Activated naive CD4-positive, alpha-beta T cell treated with anti-CD3 and anti-CD28 coated beads, Interleukin-2, amount 50 U/mL, for 72 hours (primary cell): ENCODE results near the gene NECTIN2. TPM values are rescaled to one million over a fixed set of nuclear protein-coding genes. Genes with fewer than 3 reads are reported as not detected.

Experiments used
- ATAC-seq, 2 donors: fragments of 150-1000 bp; cut with Tn5 transposase; 2 replicates each; pipeline ENCODE4 v1.10.0; 2021; ENCODE audit warnings: mild to moderate bottlenecking in 2 of 2, moderate library complexity in 2 of 2
- DNase-seq, 2 donors: peaks; one replicate each; pipeline ENCODE4 v3.0.0; 2021 to 2022; ENCODE audit warnings: low spot score in 2 of 2
- H3K27ac Mint-ChIP-seq, 2 donors: one replicate each; pipeline ENCODE4 v1.8.0; 2022; ENCODE audit warnings: mild to moderate bottlenecking in 2 of 2, mixed read lengths in 2 of 2
- H3K36me3 Mint-ChIP-seq, 2 donors: one replicate each; pipeline ENCODE4 v1.8.0; 2022; ENCODE audit warnings: mixed read lengths in 2 of 2
- H3K9me3 Mint-ChIP-seq, 2 donors: one replicate each; pipeline ENCODE4 v1.8.0; 2022; ENCODE audit warnings: mixed read lengths in 2 of 2
- total RNA-seq, 2 donors: library from RNA; stranded (reverse); gene quantifications; one replicate each; pipeline ENCODE4 v1.2.3, GENCODE V29; 2022

Gene NECTIN2
- under 1 TPM; 0.89 to 0.98 TPM for total RNA-seq

DNA sequence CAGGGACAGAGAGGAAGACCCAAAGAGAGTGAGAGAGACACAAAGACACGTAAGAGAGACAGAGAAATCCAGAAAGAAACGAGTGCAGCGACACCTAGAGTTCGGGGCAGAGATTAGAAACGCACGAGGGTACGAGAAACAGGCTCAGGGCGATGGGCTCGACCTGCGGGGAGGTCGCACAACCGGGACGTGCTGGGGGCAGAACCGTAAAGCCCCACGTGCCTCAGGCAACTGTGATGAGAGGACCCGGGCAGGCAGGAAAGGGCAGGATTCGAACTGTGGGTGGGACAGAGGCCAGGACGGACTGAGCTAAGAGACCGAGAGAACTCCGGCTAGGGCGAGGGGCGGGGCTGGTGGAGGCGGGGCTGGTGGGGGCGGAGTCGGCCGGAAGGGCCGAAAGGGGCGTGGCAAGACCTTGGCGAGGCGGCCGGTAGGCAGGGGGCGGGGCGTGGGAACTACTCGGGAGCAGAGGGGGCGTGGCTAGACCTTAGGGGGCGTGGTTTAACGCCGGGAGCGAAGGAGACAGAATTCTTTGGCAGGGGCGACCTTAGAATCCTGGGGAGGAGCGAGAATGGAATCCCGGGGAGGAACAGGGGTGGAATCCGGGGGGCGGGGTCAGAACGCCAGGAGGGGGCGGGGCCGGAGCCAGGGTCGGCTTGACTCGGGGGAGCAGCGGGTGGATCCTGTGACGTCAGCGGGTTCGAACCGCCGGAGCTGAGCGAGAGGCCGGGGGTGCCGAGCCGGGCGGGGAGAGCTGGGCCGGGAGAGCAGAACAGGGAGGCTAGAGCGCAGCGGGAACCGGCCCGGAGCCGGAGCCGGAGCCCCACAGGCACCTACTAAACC, at the start of gene NECTIN2:
TSS of gene NECTIN2 (plus strand) at position 686 of the 843 bp plus-strand sequence. CDS start 229 bp downstream, outside the sequence.
- ATAC-seq: peak; percentile 65 to 80
- Mint-ChIP-seq H3K36me3 (peaks cover 0 to 5% of the 10 kb centered on the region in 2 donors), H3K9me3 (no peaks in the 10 kb centered on the region), H3K27ac (peak within 1 kb of the TSS; percentile 50 to 56)
- peak; percentile 81 to 97 for DNase-seq

DNA sequence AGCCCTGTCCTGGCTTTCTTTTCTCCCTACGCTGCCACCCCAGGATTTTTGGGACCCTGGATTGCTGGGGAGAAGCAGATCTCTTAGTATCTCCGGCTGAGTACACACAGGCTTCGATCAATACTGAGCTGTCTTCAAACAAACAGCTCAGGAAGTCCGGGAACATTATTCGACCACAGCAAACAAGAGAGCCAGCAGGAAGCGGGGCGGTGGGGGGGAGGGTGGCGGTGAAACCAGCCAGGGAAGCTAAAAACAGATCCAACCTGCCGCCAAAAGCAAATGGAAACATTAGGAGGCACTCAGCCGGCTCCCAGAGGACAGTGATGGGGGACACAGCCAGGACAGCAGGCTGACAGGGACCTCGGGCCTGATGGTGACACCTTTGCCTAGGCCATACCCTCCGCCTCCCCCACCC, 49.4 kb upstream of the NECTIN2 start:
- no peak for DNase-seq
- ATAC-seq: no peak

DNA sequence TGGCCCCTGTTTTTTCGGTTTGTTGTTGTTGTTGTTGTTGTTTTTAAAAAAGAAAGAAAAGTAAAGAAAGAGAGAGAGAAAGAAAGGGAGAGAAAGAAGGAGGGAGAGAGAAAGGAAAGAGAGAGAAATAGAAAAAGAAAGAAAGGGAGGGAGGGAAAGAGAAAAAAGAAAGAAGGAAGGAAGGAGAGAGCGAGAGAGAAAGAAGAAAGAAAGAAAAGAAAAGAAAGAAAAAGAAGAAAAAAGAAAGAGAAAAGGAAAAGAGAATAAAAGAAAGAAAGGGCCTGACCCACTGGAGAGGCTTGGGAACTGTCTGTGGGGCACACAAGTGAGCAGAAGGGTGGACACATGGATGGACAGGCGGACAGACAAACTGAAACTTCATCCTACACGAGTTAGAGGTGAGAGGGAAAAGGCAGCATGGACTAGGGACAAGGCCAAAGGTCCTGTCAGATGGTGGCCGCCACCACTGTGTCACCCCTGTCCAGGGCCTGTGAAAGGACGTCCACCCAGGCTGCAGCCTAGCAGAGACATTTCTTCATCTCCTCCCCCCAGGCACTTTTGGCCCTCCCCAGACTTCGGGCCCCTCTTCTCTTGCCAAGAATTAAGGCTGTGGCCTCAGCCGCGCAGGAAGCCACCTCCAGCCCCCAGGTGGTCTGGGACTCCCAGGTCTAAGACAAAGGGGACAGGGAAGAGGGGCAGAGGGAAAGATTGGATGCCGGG, 46.3 kb upstream of the NECTIN2 start:
- Mint-ChIP-seq H3K36me3 (no peaks in the 10 kb centered on the region), H3K27ac (no peak overlapping the region), H3K9me3 (no peaks in the 10 kb centered on the region)
- DNase-seq: no peak
- no peak for ATAC-seq

More for the DNA sequence above, 49.4 kb upstream of the NECTIN2 start:
- peak overlapping the region; percentile 57 to 63 for H3K27ac Mint-ChIP-seq
- no peaks in the 10 kb centered on the region for H3K9me3 Mint-ChIP-seq
- H3K36me3 Mint-ChIP-seq: no peaks in the 10 kb centered on the region

DNA sequence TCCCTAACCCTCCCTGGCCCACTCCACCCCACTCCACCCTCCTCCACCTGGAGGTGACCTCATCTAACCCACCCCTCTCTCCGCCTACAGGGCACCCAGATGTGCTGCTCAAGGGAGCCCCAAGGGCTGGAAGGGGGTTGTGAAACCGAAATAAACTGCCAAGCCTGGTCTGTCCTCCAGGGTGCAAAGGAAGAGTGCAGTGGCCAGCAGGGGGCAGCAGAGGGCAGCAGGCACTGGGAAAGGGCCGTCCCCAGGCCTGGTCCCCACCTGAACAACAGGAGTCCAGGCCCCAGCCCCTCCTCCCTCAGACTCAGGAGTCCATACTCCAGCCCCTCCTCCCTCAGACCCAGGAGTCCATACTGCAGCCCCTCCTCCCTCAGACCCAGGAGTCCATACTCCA, 45.6 kb upstream of the NECTIN2 start:
- ATAC-seq (peak; percentile 97), DNase-seq (peak; percentile 76 to 93)
- Mint-ChIP-seq H3K27ac (no peak overlapping the region), H3K36me3 (no peaks in the 10 kb centered on the region), H3K9me3 (no peaks in the 10 kb centered on the region)

DNA sequence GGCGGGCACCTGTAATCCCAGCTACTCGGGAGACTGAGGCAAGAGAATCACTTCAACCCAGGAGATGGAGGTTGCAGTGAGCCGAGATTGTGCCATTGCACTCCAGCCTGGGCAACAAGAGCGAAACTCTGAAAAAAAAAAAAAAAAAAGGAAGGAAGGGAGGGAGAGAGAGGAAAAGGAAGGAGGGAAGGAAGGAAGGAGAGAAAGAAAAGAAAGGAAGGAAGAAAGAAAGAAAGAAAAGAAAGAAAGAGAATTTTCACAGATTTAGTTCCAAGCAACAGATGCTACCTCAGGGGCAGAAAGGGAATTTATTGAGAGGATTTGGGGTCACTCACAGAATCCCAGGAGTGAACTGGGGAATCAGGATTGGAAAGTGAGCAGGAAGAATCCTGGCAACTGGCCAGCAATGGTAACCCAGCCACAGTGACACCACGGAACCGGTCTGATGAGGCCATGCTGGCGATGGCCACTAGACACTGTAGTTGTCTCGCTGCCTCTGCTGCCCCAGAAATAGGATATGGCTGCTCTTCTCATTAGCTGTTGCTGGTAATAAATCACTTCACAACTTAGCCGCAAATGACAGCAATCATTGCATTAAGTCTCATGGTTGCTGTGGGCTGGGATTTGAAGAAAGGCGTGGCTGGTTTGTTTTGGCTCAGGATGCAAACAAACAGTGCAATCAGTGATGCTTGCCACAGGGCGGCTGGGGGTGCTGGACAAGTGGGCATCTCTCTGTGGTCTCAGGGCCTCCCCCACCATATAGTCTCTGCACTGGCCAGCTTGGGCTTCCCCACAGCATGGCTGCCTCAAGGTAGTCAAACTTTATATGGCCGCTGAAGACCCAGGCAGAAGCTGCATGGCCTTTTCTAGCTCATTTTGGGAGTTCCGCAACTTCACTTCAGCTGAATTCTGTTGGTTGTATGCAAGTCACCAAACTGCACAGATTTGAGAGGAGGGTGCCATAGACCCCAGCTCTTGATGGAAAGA, 42.4 kb upstream of the NECTIN2 start:
- no peak for ATAC-seq
- Mint-ChIP-seq H3K27ac (no peak overlapping the region), H3K9me3 (no peaks in the 10 kb centered on the region), H3K36me3 (no peaks in the 10 kb centered on the region)
- no peak for DNase-seq

DNA sequence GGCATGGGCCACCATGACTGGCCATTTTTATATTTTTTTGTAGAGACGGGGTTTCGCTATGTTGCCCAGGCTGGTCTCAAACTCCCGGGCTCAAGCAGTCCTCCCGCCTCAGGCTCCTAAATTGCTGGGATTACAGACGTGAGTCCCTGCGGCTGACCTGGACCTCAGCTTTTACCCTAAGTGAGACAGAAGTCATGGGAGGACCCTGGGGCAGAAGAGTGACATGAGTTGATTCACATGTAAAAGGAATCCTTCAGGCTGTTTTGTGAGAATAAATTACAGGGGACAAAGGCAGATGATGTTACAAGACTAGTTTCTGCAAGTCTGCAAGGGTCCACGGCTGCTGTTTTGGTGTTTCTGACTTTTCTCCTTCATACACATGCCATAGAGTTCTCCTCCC, 39.8 kb upstream of the NECTIN2 start:
- DNase-seq (no peak), ATAC-seq (no peak)
- H3K36me3 Mint-ChIP-seq: no peaks in the 10 kb centered on the region
- H3K27ac Mint-ChIP-seq: no peak overlapping the region
- no peaks in the 10 kb centered on the region for H3K9me3 Mint-ChIP-seq

DNA sequence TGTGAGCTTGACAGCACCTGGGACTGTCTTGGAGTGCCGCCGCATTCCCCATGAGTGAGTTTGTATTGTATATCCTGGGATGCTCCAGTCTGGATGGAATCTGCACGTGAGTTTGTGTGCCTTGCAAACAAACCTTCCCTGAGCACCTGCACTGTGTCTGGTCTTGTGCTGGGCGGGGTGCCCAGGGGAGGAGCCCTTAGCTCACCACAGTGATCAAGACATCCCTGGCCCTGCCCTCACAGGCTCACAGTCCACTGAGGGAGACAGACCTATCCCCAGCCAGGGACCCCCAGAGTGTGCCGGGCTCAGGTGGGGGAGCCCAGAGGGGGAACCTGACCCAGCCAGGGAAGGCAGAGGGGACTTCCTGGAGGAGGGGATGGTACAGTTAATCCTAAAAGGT, 38.9 kb upstream of the NECTIN2 start:
- H3K36me3 Mint-ChIP-seq: no peaks in the 10 kb centered on the region
- H3K9me3 Mint-ChIP-seq: no peaks in the 10 kb centered on the region
- ATAC-seq (no peak), DNase-seq (no peak)
- H3K27ac Mint-ChIP-seq: no peak overlapping the region

DNA sequence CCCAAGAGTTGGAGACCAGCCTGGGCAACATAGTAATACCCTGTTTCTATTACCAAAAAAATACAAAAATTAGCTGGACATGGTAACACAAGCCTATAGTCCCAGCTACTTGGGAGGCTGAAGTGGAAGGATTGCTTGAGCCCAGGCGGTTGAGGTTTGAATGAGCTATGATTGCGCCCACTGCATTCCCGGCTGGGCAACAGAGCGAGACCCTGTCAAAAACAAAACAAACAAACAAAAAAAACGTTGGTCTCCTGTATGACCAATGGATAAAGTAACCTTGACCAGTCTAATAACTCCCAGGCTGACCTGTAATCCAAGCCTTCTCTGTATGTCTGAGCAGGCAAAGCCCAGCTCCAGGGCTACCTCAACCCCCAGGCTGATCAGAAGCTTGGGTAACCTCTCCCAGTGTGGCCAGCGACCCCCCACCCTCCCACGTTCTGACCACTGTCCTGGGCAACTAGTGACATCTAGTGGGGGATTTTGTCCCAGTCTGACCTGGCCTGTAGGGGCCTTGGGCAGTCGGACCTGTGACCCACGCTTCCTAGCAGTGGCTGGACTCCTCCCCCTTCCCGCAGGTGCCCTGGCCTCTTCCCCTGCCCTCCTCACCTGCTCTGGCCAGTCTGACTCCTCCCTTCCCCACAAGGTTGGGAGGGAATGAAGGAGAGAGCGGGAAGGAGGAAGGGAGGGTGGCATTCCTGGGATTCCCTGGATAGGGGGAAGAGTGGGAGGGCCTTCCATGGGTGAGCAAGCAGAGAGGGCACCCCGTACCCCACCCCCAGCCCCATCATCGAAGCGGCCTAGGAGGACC, 38.2 kb upstream of the NECTIN2 start:
- Mint-ChIP-seq H3K36me3 (no peaks in the 10 kb centered on the region), H3K27ac (no peak overlapping the region), H3K9me3 (no peaks in the 10 kb centered on the region)
- DNase-seq: no peak
- ATAC-seq: no peak

DNA sequence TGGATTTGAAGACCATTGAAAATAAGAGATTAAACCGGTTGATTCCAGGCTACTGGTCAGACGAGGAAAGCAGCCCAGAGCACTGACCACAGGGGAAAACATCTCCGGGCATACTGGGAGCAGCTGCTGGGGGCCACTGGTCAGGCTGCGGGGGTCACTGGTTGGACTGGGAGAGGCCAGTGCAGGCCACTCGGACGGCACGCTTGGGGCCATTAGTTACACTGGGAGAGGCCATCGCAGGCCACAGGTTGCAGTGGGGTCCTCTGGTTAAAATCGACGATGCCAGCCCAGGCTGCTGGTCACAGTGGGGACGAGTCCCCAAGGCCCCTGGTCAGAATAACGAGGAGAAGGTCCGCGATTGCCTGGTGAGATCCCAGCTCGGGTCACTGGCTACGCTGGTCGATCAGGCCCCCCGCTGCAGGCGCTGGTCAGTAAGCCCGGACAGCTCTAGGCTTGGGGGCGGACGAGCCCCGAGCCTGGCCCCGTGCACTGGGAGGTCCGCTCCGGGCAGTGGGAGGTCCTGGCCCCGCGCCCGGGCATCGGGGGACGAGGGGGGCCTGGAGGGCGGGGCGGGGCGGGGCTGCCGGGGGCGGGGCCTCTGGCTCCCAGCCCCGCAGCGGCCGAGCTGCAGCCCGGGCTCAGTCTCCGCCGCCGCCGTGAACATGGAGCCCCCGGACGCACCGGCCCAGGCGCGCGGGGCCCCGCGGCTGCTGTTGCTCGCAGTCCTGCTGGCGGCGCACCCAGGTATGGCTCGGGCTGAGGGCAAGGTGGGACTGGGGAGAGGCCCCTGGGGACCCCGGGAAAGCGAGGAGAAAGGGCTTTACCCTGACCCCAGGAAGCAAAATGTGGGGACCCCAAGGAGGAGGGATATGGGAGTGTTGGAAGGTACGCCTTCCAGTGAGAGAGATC, 37.4 kb upstream of the NECTIN2 start, which contains the start of gene BCAM:
TSS of gene BCAM (plus strand) at position 641 of the 909 bp plus-strand sequence. CDS start at position 663, 22 bp downstream.
- no peaks in the 10 kb centered on the region for H3K9me3 Mint-ChIP-seq
- DNase-seq (no peak), ATAC-seq (peak in 1 of 2 donors; percentile 70)
- no peaks in the 10 kb centered on the region for H3K36me3 Mint-ChIP-seq
- no peak within 1 kb of the TSS for H3K27ac Mint-ChIP-seq

DNA sequence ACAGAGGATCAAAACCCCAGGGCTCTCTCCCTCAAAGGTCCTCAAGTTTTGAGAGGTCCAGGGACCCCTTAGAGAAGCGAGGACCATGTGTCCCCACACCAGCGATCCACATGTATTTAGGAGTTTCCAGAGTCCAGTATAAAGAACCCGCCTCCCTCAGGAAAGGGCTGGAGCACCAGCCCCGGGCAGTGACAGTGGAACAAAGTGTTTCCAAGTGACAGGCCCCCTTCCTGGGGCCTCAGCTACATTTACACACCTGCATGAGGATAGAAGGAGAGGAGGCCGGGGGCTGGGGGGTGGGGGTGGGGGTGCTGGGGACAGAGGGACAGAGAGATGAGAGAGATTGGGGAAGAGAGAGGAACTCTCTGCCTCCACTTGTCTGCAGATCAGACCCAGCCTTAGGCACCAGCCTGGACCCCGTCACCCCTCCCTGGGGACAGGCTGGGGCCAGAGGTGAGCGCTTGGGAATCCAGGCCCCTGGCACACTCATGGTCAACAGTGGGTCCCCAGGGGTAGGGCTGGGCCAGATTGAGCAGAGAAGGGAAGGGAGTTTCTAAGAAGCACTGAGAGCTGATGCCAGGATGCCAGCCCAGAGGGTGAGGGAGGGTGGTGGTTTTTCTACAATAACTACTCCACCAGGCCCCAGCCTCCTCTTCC, 36.4 kb upstream of the NECTIN2 start:
- DNase-seq (no peak), ATAC-seq (no peak)
- H3K36me3 Mint-ChIP-seq: no peaks in the 10 kb centered on the region
- H3K9me3 Mint-ChIP-seq: no peaks in the 10 kb centered on the region
- H3K27ac Mint-ChIP-seq: no peak overlapping the region

DNA sequence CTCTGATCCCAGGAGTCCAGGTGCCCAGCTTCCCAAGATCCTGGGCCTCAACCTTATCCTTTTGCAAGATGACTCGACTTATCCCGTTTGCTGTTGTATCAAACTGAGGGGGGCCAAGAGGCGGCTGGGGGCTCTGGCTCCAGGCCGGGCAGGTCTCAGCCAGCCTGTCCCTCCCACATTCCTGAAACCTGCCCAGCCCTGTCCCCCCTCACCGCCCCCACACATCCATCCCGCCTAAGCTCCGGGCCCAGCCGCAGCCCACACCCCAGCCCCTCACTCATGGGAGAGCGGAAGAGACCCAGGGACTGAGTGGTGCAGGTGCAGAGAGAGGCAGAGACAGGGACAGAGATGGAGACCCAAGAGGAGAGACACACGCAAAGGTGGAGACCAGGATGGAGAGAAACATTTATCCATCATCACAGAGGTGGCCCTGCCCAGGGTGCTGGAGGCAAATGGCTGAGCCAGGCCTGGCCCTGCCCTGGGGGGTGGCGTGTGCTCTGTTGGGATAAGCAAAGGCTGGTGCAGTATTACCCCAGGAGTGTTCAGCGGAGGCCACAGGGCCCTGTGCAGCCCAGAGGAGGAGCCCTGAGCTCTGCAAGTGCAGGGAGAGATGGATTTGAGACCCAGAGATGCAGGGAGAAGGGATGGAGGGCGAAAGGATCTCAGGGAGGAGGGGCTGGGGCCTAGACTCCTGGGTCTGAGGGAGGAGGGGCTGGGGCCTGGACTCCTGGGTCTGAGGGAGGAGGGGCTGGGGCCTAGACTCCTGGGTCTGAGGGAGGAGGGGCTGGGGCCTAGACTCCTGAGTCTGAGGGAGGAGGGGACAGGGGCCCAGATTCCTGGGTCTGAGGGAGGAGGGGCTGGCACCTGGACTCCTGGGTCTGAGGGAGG, 35.6 kb upstream of the NECTIN2 start:
- no peaks in the 10 kb centered on the region for H3K9me3 Mint-ChIP-seq
- peak overlapping the region in 1 of 2 donors; percentile 67 for H3K27ac Mint-ChIP-seq
- DNase-seq (no peak), ATAC-seq (no peak)
- H3K36me3 Mint-ChIP-seq: no peaks in the 10 kb centered on the region

DNA sequence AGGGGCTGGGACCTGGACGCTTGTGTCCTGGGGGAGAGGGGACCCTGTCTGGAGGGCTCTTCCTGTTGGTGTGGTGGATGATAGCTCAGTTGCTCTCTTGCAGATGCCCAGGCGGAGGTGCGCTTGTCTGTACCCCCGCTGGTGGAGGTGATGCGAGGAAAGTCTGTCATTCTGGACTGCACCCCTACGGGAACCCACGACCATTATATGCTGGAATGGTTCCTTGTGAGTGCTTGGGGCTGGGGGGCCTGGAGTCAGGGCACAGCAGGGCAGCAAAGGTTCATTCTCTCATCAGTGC, 35.0 kb upstream of the NECTIN2 start:
- Mint-ChIP-seq H3K9me3 (no peaks in the 10 kb centered on the region), H3K36me3 (no peaks in the 10 kb centered on the region), H3K27ac (no peak overlapping the region)
- ATAC-seq (no peak), DNase-seq (no peak)

DNA sequence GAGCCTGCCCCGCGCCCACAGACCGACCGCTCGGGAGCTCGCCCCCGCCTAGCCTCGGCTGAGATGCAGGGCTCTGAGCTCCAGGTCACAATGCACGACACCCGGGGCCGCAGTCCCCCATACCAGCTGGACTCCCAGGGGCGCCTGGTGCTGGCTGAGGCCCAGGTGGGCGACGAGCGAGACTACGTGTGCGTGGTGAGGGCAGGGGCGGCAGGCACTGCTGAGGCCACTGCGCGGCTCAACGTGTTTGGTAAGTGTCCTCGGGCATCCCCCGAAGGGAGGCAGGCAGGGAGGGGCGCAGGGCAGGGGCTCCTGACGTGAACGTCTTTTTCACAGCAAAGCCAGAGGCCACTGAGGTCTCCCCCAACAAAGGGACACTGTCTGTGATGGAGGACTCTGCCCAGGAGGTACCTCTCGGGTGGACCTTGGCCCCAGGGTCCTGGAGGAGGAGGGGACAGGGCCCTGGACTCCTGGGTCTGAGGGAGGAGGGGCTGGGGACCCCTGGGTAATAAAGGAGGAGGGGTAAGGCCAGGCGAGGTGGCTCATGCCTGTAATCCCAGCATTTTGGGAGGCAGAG, 33.9 kb upstream of the NECTIN2 start:
- H3K9me3 Mint-ChIP-seq: no peaks in the 10 kb centered on the region
- no peaks in the 10 kb centered on the region for H3K36me3 Mint-ChIP-seq
- ATAC-seq (no peak), DNase-seq (no peak)
- no peak overlapping the region for H3K27ac Mint-ChIP-seq
